ENCODE results near the gene CPA2.

CPA2 gene

DNA sequence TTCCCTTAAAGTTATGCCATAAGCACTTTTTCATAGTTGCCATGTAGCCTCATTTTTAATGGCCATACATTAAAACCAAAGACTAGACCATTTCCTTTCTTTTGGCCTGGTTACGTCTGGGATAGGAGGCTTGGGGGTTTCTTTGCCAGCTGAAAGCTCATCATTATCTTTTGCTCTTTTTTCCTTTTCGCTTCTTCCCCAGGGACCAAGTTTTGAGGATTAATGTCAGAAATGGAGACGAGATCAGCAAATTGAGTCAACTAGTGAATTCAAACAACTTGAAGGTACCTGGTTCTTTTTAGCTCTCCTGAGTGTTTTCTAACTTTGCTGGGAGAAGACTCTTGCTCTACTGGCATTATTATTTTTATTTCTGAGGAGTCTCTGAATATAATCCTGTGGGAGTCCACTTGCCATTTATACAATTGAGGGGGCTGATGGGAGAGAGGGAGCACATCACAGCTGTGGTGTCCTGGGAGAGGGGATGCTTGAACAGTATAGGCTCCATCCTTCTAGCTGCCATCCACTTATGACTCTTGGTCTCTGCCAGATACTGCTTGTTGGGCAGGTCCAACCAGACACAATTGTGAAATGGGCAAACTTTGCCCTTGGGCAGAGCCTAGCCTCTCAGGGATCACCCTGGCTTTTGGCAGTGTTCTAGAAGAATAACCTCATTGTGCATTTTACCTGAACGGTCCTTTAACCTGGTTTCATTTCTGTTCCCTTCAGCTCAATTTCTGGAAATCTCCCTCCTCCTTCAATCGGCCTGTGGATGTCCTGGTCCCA is 32.1 kb downstream of the CPA2 start:
- DNase-seq (ENCODE audit: extremely low read depth, insufficient read length): no peak
- Histone ChIP-seq H3K27me3 (replicated peaks; ENCODE audit: control insufficient read depth, insufficient read depth, low read length) (no peaks in the 10 kb centered on the region), H3K36me3 (ENCODE audit: control insufficient read depth, insufficient read depth, low read length) (no peaks in the 10 kb centered on the region), H3K4me3 (replicated peaks; ENCODE audit: low read depth, low read length) (no peak overlapping the region)
- TF ChIP-seq, protein P1, sequence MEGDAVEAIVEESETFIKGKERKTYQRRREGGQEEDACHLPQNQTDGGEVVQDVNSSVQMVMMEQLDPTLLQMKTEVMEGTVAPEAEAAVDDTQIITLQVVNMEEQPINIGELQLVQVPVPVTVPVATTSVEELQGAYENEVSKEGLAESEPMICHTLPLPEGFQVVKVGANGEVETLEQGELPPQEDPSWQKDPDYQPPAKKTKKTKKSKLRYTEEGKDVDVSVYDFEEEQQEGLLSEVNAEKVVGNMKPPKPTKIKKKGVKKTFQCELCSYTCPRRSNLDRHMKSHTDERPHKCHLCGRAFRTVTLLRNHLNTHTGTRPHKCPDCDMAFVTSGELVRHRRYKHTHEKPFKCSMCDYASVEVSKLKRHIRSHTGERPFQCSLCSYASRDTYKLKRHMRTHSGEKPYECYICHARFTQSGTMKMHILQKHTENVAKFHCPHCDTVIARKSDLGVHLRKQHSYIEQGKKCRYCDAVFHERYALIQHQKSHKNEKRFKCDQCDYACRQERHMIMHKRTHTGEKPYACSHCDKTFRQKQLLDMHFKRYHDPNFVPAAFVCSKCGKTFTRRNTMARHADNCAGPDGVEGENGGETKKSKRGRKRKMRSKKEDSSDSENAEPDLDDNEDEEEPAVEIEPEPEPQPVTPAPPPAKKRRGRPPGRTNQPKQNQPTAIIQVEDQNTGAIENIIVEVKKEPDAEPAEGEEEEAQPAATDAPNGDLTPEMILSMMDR (IDR thresholded peaks at IDR 0.05; ENCODE audit: insufficient read depth, low read length, poor library complexity, severe bottlenecking): no peak

DNA sequence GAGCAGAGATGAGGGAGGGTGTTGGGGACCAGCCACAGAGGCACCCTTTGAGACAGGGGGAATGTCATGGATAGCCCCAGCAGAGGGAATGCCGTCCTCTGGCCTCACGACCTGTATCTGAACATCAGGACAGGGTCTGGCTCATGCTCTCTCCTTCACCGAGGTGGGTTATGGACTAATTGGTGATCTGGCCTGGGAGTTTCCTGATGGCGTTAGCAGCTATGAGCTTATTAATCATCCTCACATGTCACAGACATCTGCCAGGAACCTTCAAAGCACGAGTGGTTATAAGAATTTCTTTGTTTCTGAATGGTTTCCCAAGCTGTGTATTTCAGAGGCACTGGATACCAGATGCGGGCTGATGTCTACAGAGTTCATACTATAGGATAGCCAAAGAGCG is 33.2 kb downstream of the CPA2 start:
- no peak overlapping the region for H3K4me3 ChIP-seq (replicated peaks; ENCODE audit: low read depth, low read length)

DNA sequence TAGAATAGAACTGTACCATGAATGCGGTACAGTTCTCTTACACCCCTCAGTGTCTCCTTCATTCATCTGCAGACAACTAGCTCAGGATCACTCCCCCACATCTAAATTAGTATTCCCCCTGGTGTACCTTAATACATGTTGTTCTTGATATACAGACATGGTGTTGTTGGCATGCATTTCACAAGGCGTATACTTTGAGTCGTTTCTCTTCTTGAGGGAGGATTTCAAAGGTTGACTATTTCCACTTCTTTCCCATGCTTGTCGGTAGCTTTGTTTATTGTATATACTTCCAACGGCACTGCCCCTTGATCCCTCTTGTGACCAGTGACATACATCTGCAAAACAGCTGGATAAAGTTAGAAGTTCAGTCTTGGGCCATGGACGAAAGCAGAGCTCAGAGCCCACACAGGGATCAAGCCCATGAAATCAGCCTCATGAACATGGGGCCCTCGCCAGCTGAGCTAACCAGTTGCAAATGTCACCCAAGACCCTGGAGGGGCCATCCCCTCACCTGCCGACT is 34.9 kb downstream of the CPA2 start:
- no peaks in the 10 kb centered on the region for H3K36me3 ChIP-seq (ENCODE audit: control insufficient read depth, insufficient read depth, low read length)
- no peak overlapping the region for H3K4me3 ChIP-seq (replicated peaks; ENCODE audit: low read depth, low read length)
- no peaks in the 10 kb centered on the region for H3K27me3 ChIP-seq (replicated peaks; ENCODE audit: control insufficient read depth, insufficient read depth, low read length)
- no peak for DNase-seq (ENCODE audit: extremely low read depth, insufficient read length)
- TF ChIP-seq, protein P1 (IDR thresholded peaks at IDR 0.05; ENCODE audit: insufficient read depth, low read length, poor library complexity, severe bottlenecking): no peak

More for the DNA sequence above, 33.2 kb downstream of the CPA2 start:
- Histone ChIP-seq H3K27me3 (replicated peaks; ENCODE audit: control insufficient read depth, insufficient read depth, low read length) (no peaks in the 10 kb centered on the region), H3K36me3 (ENCODE audit: control insufficient read depth, insufficient read depth, low read length) (no peaks in the 10 kb centered on the region)
- DNase-seq (ENCODE audit: extremely low read depth, insufficient read length): no peak
- TF ChIP-seq, protein P1 (IDR thresholded peaks at IDR 0.05; ENCODE audit: insufficient read depth, low read length, poor library complexity, severe bottlenecking): no peak

DNA sequence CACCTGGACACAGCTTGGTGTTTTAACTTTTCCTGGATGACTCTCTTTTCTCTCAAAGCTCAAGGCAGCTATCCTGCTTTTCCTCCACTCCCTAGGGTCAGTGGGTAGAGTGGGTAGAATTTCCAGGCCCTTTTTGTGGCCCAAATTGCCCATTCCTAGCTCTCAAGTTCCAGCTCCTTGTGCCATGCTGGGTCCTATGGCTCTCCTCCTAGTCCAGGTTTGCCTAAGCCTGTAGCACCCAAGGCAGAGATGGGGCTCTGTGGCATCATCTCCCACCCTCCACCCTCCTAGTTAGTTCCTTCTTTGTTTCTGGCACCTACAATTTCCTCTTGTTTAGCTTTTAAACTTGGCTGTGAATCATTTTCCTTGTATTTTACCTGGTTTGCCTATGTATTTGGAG is 36.0 kb downstream of the CPA2 start:
- Histone ChIP-seq H3K4me3 (replicated peaks; ENCODE audit: low read depth, low read length) (no peak overlapping the region), H3K27me3 (replicated peaks; ENCODE audit: control insufficient read depth, insufficient read depth, low read length) (no peaks in the 10 kb centered on the region), H3K36me3 (ENCODE audit: control insufficient read depth, insufficient read depth, low read length) (no peaks in the 10 kb centered on the region)
- TF ChIP-seq, protein P1 (IDR thresholded peaks at IDR 0.05; ENCODE audit: insufficient read depth, low read length, poor library complexity, severe bottlenecking): no peak
- DNase-seq (ENCODE audit: extremely low read depth, insufficient read length): no peak

DNA sequence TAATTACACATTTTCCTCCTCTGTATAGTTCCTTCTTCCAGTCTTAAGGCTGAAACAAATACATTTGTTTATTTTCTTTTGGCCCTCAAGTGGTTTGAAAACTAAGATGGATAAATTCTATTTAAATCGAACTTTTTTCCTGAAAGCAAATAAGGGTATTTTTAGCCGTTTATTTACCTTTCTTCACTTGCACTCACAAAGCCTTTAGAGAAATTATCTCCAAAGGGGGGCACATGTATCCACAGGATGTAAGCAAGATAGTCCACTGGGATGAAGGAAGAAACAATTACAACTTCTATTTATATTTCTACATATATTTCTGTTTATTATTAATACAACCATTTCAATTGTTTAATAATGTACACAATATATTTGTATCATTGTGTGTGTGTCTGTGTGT is 36.5 kb downstream of the CPA2 start:
- Histone ChIP-seq H3K36me3 (ENCODE audit: control insufficient read depth, insufficient read depth, low read length) (no peaks in the 10 kb centered on the region), H3K27me3 (replicated peaks; ENCODE audit: control insufficient read depth, insufficient read depth, low read length) (no peaks in the 10 kb centered on the region), H3K4me3 (replicated peaks; ENCODE audit: low read depth, low read length) (no peak overlapping the region)
- no peak for DNase-seq (ENCODE audit: extremely low read depth, insufficient read length)
- TF ChIP-seq, protein P1 (IDR thresholded peaks at IDR 0.05; ENCODE audit: insufficient read depth, low read length, poor library complexity, severe bottlenecking): no peak
